GM19467 (cell line): ENCODE measurements around the gene WNT3A.
A peak's percentile ranks its signal among the peaks of the same experiment; 100 is the strongest.

Experiments used
- ATAC-seq: cut with Tn5 transposase; IDR thresholded peaks from one replicate; pipeline ENCODE4 v1.9.1; 2021; ENCODE audit warnings: mild to moderate bottlenecking, moderate library complexity; ENCODE audit not compliant: unreplicated experiment

WNT3A gene

GRCh38 chr1:228082918-228083870, 76.4 kb downstream of the WNT3A start:
- peak; percentile 11 for ATAC-seq

GRCh38 chr1:228083871-228084278, 77.1 kb downstream of the WNT3A start:
- no peak for ATAC-seq

- ATAC-seq = no peak
Measured at GRCh38 chr1:228084325-228084724, 77.5 kb downstream of the WNT3A start.

- ATAC-seq = no peak
Measured at GRCh38 chr1:228084797-228085196, 78.0 kb downstream of the WNT3A start.

- no peak for ATAC-seq
Measured at GRCh38 chr1:228085287-228085951, 78.6 kb downstream of the WNT3A start.

GRCh38 chr1:228087771-228088251, 81.0 kb downstream of the WNT3A start:
- no peak for ATAC-seq

GRCh38 chr1:228088586-228089498, 82.0 kb downstream of the WNT3A start:
- no peak for ATAC-seq

- no peak for ATAC-seq
Measured at GRCh38 chr1:228089519-228090380, 83.0 kb downstream of the WNT3A start.

GRCh38 chr1:228090613-228091081, 83.8 kb downstream of the WNT3A start:
- ATAC-seq = no peak

GRCh38 chr1:228091084-228091483, 84.3 kb downstream of the WNT3A start:
- no peak for ATAC-seq

GRCh38 chr1:228092342-228093049, 85.7 kb downstream of the WNT3A start:
- ATAC-seq = no peak

GRCh38 chr1:228093050-228093906, 86.5 kb downstream of the WNT3A start:
- no peak for ATAC-seq

GRCh38 chr1:228094432-228095016, 87.7 kb downstream of the WNT3A start:
- ATAC-seq = no peak

- ATAC-seq = no peak
Measured at GRCh38 chr1:228095161-228095560, 88.4 kb downstream of the WNT3A start.

GRCh38 chr1:228095938-228096337, 89.1 kb downstream of the WNT3A start:
- no peak for ATAC-seq

GRCh38 chr1:228096416-228097332, 89.9 kb downstream of the WNT3A start:
- ATAC-seq = no peak
